HepG2 (cell line): ENCODE data around the gene NUDCD3. TPM values are rescaled to one million over a fixed set of nuclear protein-coding genes. Genes with fewer than 3 reads are reported as not detected.

Experiments used
- ATAC-seq: fragments of 200-7000 bp; cut with Tn5 transposase; 3 replicates; pipeline ENCODE4 v1.9.1; 2020; ENCODE audit warnings: mild to moderate bottlenecking, moderate library complexity
- BruUV-seq: library from RNA; stranded (reverse); fragments of 400-500 nt; replicated peaks from 2 replicates; lab custom pipeline; 2021; lab: Mats Ljungman, UMichigan
- CTCF ChIA-PET: fragments of 300-600 bp; formaldehyde crosslinking; extraction: SDS; loops from one replicate; lab custom pipeline; 2021; ENCODE audit warnings: low total read pairs, inconsistent platforms, low intra/inter-chr PET ratio; lab: Yijun Ruan, JAX
- POLR2A ChIA-PET: fragments of 350-600 bp; sonication (Branson Sonifier 250); formaldehyde crosslinking; loops from one replicate; lab custom pipeline; 2020; ENCODE audit warnings: antibody characterized with exemption, inconsistent platforms; lab: Yijun Ruan, JAX
- DNase-seq: peaks from one replicate; pipeline ENCODE4 v3.0.0-alpha.2; 2015; ENCODE audit warnings: low spot score
- FAIRE-seq: peaks from 3 replicates; lab custom pipeline; 2011; peaks lifted over from hg19 to GRCh38; lab: Jason Lieb, UNC
- H2AFZ ChIP-seq: one replicate; pipeline ENCODE4 v1.6.1; 2011; ENCODE audit warnings: low read length, inconsistent platforms
- H3K27ac ChIP-seq: fragments of 300-600 bp; 3 replicates; pipeline ENCODE4 v1.8.0; 2011; ENCODE audit warnings: mixed run types, mild to moderate bottlenecking, mixed read lengths, low read length, inconsistent platforms; ENCODE audit not compliant: insufficient read depth; ENCODE audit errors: extremely low read length
- H3K27me3 ChIP-seq, 2 experiments: fragments of 200-600 bp in 1 of 2; 2 replicates in 1 of 2; 3 replicates in 1 of 2; pipeline versions ENCODE4 v1.6.0 to v1.8.0; 2011; ENCODE audit warnings: low read length in 2 of 2, mild to moderate bottlenecking in 2 of 2, moderate library complexity in 2 of 2, inconsistent platforms in 1 of 2; ENCODE audit not compliant: insufficient read depth in 2 of 2, control insufficient read depth in 1 of 2
- H3K36me3 ChIP-seq, 2 experiments: fragments of 200-600 bp in 1 of 2; replicated peaks in 1 of 2; 2 replicates in 1 of 2; 3 replicates in 1 of 2; pipeline versions ENCODE4 v1.5.1 to v1.8.0; 2011; ENCODE audit warnings: low read length in 2 of 2, inconsistent platforms in 1 of 2; ENCODE audit not compliant: insufficient read depth in 2 of 2, control insufficient read depth in 1 of 2
- H3K4me1 ChIP-seq: 2 replicates; pipeline ENCODE4 v1.5.1; 2012; ENCODE audit warnings: low read length, inconsistent platforms; ENCODE audit not compliant: insufficient read depth
- H3K4me2 ChIP-seq: 2 replicates; pipeline ENCODE4 v1.6.0; 2011; ENCODE audit warnings: low read depth, low read length, inconsistent platforms
- H3K4me3 ChIP-seq, 3 experiments: fragments of 200-600 bp in 1 of 3; sonication (generic), shearing (Covaris generic) in 1 of 3; replicated peaks in 1 of 3; 2 replicates each; pipeline ENCODE4 v1.5.1; 2011 to 2016; ENCODE audit warnings: low read length in 3 of 3, inconsistent platforms in 2 of 3, low read depth in 2 of 3, mild to moderate bottlenecking in 2 of 3, control low read depth in 1 of 3, mixed read lengths in 1 of 3; ENCODE audit not compliant: insufficient read depth in 1 of 3
- H3K79me2 ChIP-seq: one replicate; pipeline ENCODE4 v1.6.1; 2011; ENCODE audit warnings: low read length, inconsistent platforms; ENCODE audit not compliant: insufficient read depth
- H3K9ac ChIP-seq: 2 replicates; pipeline ENCODE4 v1.6.0; 2011; ENCODE audit warnings: mild to moderate bottlenecking, low read depth, low read length, inconsistent platforms; ENCODE audit not compliant: insufficient read depth
- H3K9me3 ChIP-seq: 2 replicates; pipeline ENCODE4 v1.5.1; 2012; ENCODE audit warnings: mild to moderate bottlenecking, low read length
- H4K20me1 ChIP-seq: 2 replicates; pipeline ENCODE4 v1.6.0; 2011; ENCODE audit warnings: inconsistent platforms, mild to moderate bottlenecking, low read length, moderate library complexity; ENCODE audit not compliant: insufficient read depth
- BCLAF1 ChIP-seq: fragments of 450-650 bp; IDR thresholded peaks from 2 replicates; pipeline ENCODE4 v1.6.1; 2017; ENCODE audit warnings: mild to moderate bottlenecking
- HOXA7 ChIP-seq: sonication (generic); formaldehyde crosslinking; IDR thresholded peaks from 2 replicates; pipeline ENCODE4 v1.8.1; 2022; ENCODE audit warnings: mild to moderate bottlenecking, missing genetic modification reagents, moderate library complexity
- ISX ChIP-seq: sonication (generic); formaldehyde crosslinking; conservative IDR thresholded peaks from 2 replicates; pipeline ENCODE4 v1.5.0; 2020; ENCODE audit warnings: missing genetic modification reagents
- MTF1 ChIP-seq: sonication (generic); formaldehyde crosslinking; IDR thresholded peaks from 2 replicates; pipeline ENCODE4 v1.5.0; 2020; ENCODE audit warnings: missing genetic modification reagents
- MYC ChIP-seq: sonication (generic); formaldehyde crosslinking; IDR thresholded peaks from 2 replicates; pipeline ENCODE4 v1.9.0; 2021; ENCODE audit warnings: missing genetic modification reagents, borderline replicate concordance
- NR1H2 ChIP-seq: sonication (generic); formaldehyde crosslinking; IDR thresholded peaks from 2 replicates; pipeline ENCODE4 v1.8.1; 2022; ENCODE audit warnings: low read depth, missing genetic modification reagents, borderline replicate concordance
- RXRB ChIP-seq: IDR thresholded peaks from 2 replicates; pipeline ENCODE4 v1.6.1; 2016; ENCODE audit warnings: borderline replicate concordance, missing genetic modification reagents, missing compliant biosample characterization
- SAFB2 ChIP-seq: sonication (generic); formaldehyde crosslinking; IDR thresholded peaks from 2 replicates; pipeline ENCODE4 v1.5.1; 2020; ENCODE audit warnings: missing genetic modification reagents, low read depth, mild to moderate bottlenecking, borderline replicate concordance
- ZFP1 ChIP-seq: IDR thresholded peaks from 2 replicates; pipeline ENCODE4 v1.6.1; 2016
- ZNF280B ChIP-seq: sonication (generic); formaldehyde crosslinking; IDR thresholded peaks from 2 replicates; pipeline ENCODE4 v1.5.0; 2020; ENCODE audit warnings: missing genetic modification reagents, mild to moderate bottlenecking, borderline replicate concordance
- ZNF350 ChIP-seq: sonication (generic); formaldehyde crosslinking; IDR thresholded peaks from 2 replicates; pipeline ENCODE4 v1.4.0; 2020; ENCODE audit warnings: mild to moderate bottlenecking, low read depth, missing genetic modification reagents, borderline replicate concordance
- ZNF441 ChIP-seq: sonication (generic); formaldehyde crosslinking; IDR thresholded peaks from 2 replicates; pipeline ENCODE4 v1.7.0; 2021; ENCODE audit warnings: missing genetic modification reagents, borderline replicate concordance
- ZNF557 ChIP-seq: sonication (generic); formaldehyde crosslinking; IDR thresholded peaks from 2 replicates; pipeline ENCODE4 v1.4.0; 2020; ENCODE audit warnings: missing genetic modification reagents
- ZNF567 ChIP-seq: sonication (generic); formaldehyde crosslinking; IDR thresholded peaks from 2 replicates; pipeline ENCODE4 v1.8.1; 2023; ENCODE audit warnings: mild to moderate bottlenecking, missing genetic modification reagents, borderline replicate concordance
- WGBS: methylation state at CpG from one replicate; pipeline ENCODE4 v1.1.6; 2017; ENCODE audit warnings: low lambda C conversion rate; 5-methylcytosine and 5-hydroxymethylcytosine counted together
- in situ Hi-C: cut with HindIII; loops from 2 replicates; pipeline ENCODE4 v1.10.0; 2017; ENCODE audit warnings: low pct_unique_long_range_greater_than_20kb; ENCODE audit not compliant: extremely low pct_ligation_motif_present
- intact Hi-C: fragments of 100-400 bp; cut with micrococcal nuclease; formaldehyde crosslinking; loops from one replicate; pipeline ENCODE4 v1.10.0; 2022; ENCODE audit not compliant: unreplicated experiment
- polyA plus RNA-seq, 8 experiments: library from polyadenylated mRNA; depleted of rRNA in 3 of 8; stranded (reverse) in 7 of 8; unstranded in 1 of 8; fragments of >200 nt; fragmentation: Illumina TruSeq in 4 of 8; extraction: Trizol in 4 of 8; gene quantifications; 2 replicates each; pipeline versions ENCODE4 v1.2.1 to v1.2.3, GENCODE V29; 2011 to 2016; ENCODE audit warnings: low read depth in 4 of 8, missing spikeins in 1 of 8, mixed read lengths in 1 of 8; ENCODE audit not compliant: insufficient read depth in 1 of 8
- total RNA-seq, 5 experiments: library from RNA; depleted of rRNA; stranded (reverse); fragments of >200 nt; fragmentation: Illumina TruSeq; extraction: Trizol; gene quantifications; 2 replicates each; pipeline ENCODE4 v1.2.3, GENCODE V29; 2016; ENCODE audit warnings: low read depth in 1 of 5

NUDCD3 gene
- total and polyA plus RNA-seq, 2 of the 13 experiments (the other 11 are each of a cell fraction or from before 2014, with no cell fraction given), result 20.8 to 49.9 TPM

GRCh38 chr7:44373418-44373740 lies 117.1 kb downstream of the NUDCD3 start:
- no peak for DNase-seq
- CTCF ChIA-PET, result no interaction called here
- intact Hi-C loops, result no loop called here
- no peak overlapping the region for H3K4me3 ChIP-seq
- no TSS peak for BruUV-seq
- in situ Hi-C loops, result no loop called here
- 0% methylated on average over 1 of the region's 2 CpGs for WGBS
- H3K9ac ChIP-seq, result no peak overlapping the region
- no peaks in the 10 kb centered on the region for H3K9me3 ChIP-seq
- no peak for ATAC-seq
- H4K20me1 ChIP-seq, result no peaks in the 10 kb centered on the region
- peaks cover 23% of the 10 kb centered on the region for H3K4me1 ChIP-seq
- no peak for FAIRE-seq
- H3K79me2 ChIP-seq, result no peaks in the 10 kb centered on the region
- peaks cover 0 to 6% of the 10 kb centered on the region in 2 experiments; a peak in 1 of 5 replicates for H3K27me3 ChIP-seq
- no peak overlapping the region for H3K4me2 ChIP-seq
- no peak for TF ChIP-seq ZNF557
- no peak for TF ChIP-seq ZFP1
- no peak for TF ChIP-seq ZNF280B
- TF ChIP-seq HOXA7, result no peak
- TF ChIP-seq ZNF441 (CRISPR knock-in tag), result no peak
- TF ChIP-seq ZNF567 (CRISPR knock-in tag), result no peak
- no peak for TF ChIP-seq ISX (CRISPR knock-in tag)
- TF ChIP-seq ZNF350 (CRISPR knock-in tag), result no peak
- TF ChIP-seq BCLAF1, result no peak
- no peak for TF ChIP-seq MTF1 (CRISPR knock-in tag)
- TF ChIP-seq RXRB (CRISPR knock-in tag), result no peak
- TF ChIP-seq NR1H2, result no peak
- TF ChIP-seq SAFB2 (CRISPR knock-in tag), result no peak
- no peak for TF ChIP-seq MYC (CRISPR knock-in tag)
- no peak overlapping the region for H2AFZ ChIP-seq
- H3K27ac ChIP-seq, result no peak overlapping the region
- POLR2A ChIA-PET, result no interaction called here
- no peaks in the 10 kb centered on the region for H3K36me3 ChIP-seq
